Right atrium auricular region (tissue), 2 donors: Measurements from ENCODE around the gene RNF224. TPM values are rescaled to one million over a fixed set of nuclear protein-coding genes. Genes with fewer than 3 reads are reported as not detected.
"Not testable (repeated sequence)": the region's sequence is repeated elsewhere in the genome, so short reads cannot be mapped to it uniquely, and the experiment has no call there.

ENCODE experiments used
- DNase-seq: peaks from one replicate; pipeline ENCODE4 v3.0.0-alpha.2; 2019; ENCODE audit warnings: low spot score
- H3K27ac ChIP-seq, 2 donors: fragments of 200-600 bp; sonication (generic); 1 replicate in 1 of 2; 2 replicates in 1 of 2; pipeline ENCODE4 v1.5.1; 2016 to 2019
- H3K27me3 ChIP-seq, 2 donors: fragments of 200-600 bp; sonication (generic); one replicate each; pipeline versions ENCODE4 v1.5.1 to v1.6.0; 2017 to 2019
- H3K36me3 ChIP-seq: fragments of 200-600 bp; sonication (generic); one replicate; pipeline ENCODE4 v1.5.1; 2016
- H3K4me1 ChIP-seq, 2 donors: fragments of 200-600 bp; sonication (generic); one replicate each; pipeline versions ENCODE4 v1.5.1 to v1.6.0; 2017 to 2019
- H3K4me3 ChIP-seq, 2 donors: fragments of 200-600 bp; sonication (generic); 1 replicate in 1 of 2; 2 replicates in 1 of 2; pipeline ENCODE4 v1.5.1; 2017 to 2019; ENCODE audit warnings: mild to moderate bottlenecking in 1 of 2, moderate library complexity in 1 of 2
- H3K9me3 ChIP-seq, 2 donors: fragments of 200-600 bp; sonication (generic); one replicate each; pipeline ENCODE4 v1.5.1; 2019
- CTCF ChIP-seq, 2 donors: fragments of 200-600 bp; sonication (generic); IDR thresholded peaks; one replicate each; pipeline ENCODE4 v1.5.1; 2019; ENCODE audit warnings: antibody characterized with exemption in 2 of 2
- total RNA-seq, 2 donors: library from RNA; depleted of rRNA; stranded (reverse); fragments of >200 nt; gene quantifications; one replicate each; pipeline ENCODE4 v1.1.0, GENCODE V29; 2016

The RNF224 gene
- total RNA-seq, 2 donors from 2014 or later: not detected

GRCh38 chr9:137236238-137236935 is 9.1 kb downstream of the RNF224 start:
- peak; percentile 100 for TF ChIP-seq CTCF (IDR thresholded peaks at IDR 0.05)
- H3K4me1 ChIP-seq: peaks cover 0 to 47% of the 10 kb centered on the region in 2 donors
- H3K9me3 ChIP-seq: no peaks in the 10 kb centered on the region
- H3K4me3 ChIP-seq: peak overlapping the region; percentile 0 to 32
- peak overlapping the region; percentile 12 to 43 for H3K27ac ChIP-seq
- no peaks in the 10 kb centered on the region for H3K27me3 ChIP-seq
- H3K36me3 ChIP-seq: no peaks in the 10 kb centered on the region
- peak; percentile 86 for DNase-seq

- Histone ChIP-seq H3K9me3 (no peaks in the 10 kb centered on the region), H3K27me3 (no peaks in the 10 kb centered on the region), H3K36me3 (peaks cover 4% of the 10 kb centered on the region), H3K4me1 (peaks cover 0 to 50% of the 10 kb centered on the region in 2 donors), H3K4me3 (peak overlapping the region; percentile 0 to 32), H3K27ac (peak overlapping the region; percentile 12 to 43)
- no peak for DNase-seq
- TF ChIP-seq CTCF (IDR thresholded peaks at IDR 0.05): no peak
These were observed 9.7 kb downstream of the RNF224 start for GRCh38 chr9:137236936-137237421.

- Histone ChIP-seq H3K27ac (peak overlapping the region in 1 of 2 donors; percentile 43), H3K4me1 (peaks cover 0 to 61% of the 10 kb centered on the region in 2 donors)
These were observed 10.7 kb downstream of the RNF224 start for GRCh38 chr9:137237759-137238726.

GRCh38 chr9:137239541-137240200 is 12.4 kb downstream of the RNF224 start:
- DNase-seq: not testable (repeated sequence)
- H3K4me1 ChIP-seq: peaks cover 0 to 74% of the 10 kb centered on the region in 2 donors

More at GRCh38 chr9:137237759-137238726, 10.7 kb downstream of the RNF224 start:
- no peak for TF ChIP-seq CTCF (IDR thresholded peaks at IDR 0.05)
- Histone ChIP-seq H3K9me3 (no peaks in the 10 kb centered on the region), H3K36me3 (peaks cover 15% of the 10 kb centered on the region), H3K27me3 (no peaks in the 10 kb centered on the region), H3K4me3 (no peak overlapping the region)
- no peak for DNase-seq

GRCh38 chr9:137240318-137240840 is 13.1 kb downstream of the RNF224 start:
- TF ChIP-seq CTCF (IDR thresholded peaks at IDR 0.05): peak in 1 of 2 donors; percentile 28
- H3K27me3 ChIP-seq: no peaks in the 10 kb centered on the region
- peak overlapping the region; percentile 95 to 99 for H3K27ac ChIP-seq
- no peaks in the 10 kb centered on the region for H3K9me3 ChIP-seq
- H3K4me3 ChIP-seq: peak overlapping the region; percentile 42 to 74
- DNase-seq: peak; percentile 76
- H3K36me3 ChIP-seq: peaks cover 23% of the 10 kb centered on the region
- peaks cover 0 to 74% of the 10 kb centered on the region in 2 donors for H3K4me1 ChIP-seq

More at GRCh38 chr9:137239541-137240200, 12.4 kb downstream of the RNF224 start:
- not testable (repeated sequence) for H3K9me3 ChIP-seq, H3K27me3 ChIP-seq
- Histone ChIP-seq H3K4me3 (peak overlapping the region; percentile 42 to 74), H3K36me3 (peaks cover 23% of the 10 kb centered on the region), H3K27ac (peak overlapping the region; percentile 95 to 99)
